Measurements from ENCODE around the gene SMAD6. TPM values are rescaled to one million over a fixed set of nuclear protein-coding genes. Genes with fewer than 3 reads are reported as not detected.

SMAD6 gene
- total and polyA plus RNA-seq, 9 of the 15 experiments (the other 6 are each of a cell fraction or from before 2014, with no cell fraction given): 0.10 to 15.5 (median 3.7) TPM

GRCh38 chr15:66789029-66790025, 87.3 kb downstream of the SMAD6 start:
- no peaks in the 10 kb centered on the region for H3K27me3 ChIP-seq (ENCODE audit: control insufficient read depth in 2 of 2, insufficient read depth in 2 of 2, low read length in 2 of 2)
- H3K4me3 ChIP-seq: no peak overlapping the region
- no peak overlapping the region for H3K4me2 ChIP-seq (ENCODE audit: insufficient read depth, low read length)
- FAIRE-seq (peak; percentile 83), ATAC-seq (peak; percentile 94), DNase-seq (ENCODE audit: extremely low read depth in 1 of 4, low spot score in 3 of 4) (peak; percentile 62 to 72 (median 67))
- no peaks in the 10 kb centered on the region for H3K9me3 ChIP-seq (replicated peaks; ENCODE audit: control insufficient read depth, insufficient read depth, low read depth, low read length)
- H4K20me1 ChIP-seq (replicated peaks; ENCODE audit: control insufficient read depth, insufficient read depth, low read length): no peaks in the 10 kb centered on the region
- no peak overlapping the region for H3K27ac ChIP-seq (ENCODE audit: extremely low read depth, low read depth, low read length)
- H2AFZ ChIP-seq (ENCODE audit: low read depth, low read length): peak overlapping the region; percentile 36
- WGBS (ENCODE audit: insufficient coverage, low coverage, missing lambda C conversion rate): 62% methylated on average over 5 of the region's 5 CpGs
- no peaks in the 10 kb centered on the region for H3K36me3 ChIP-seq (ENCODE audit: control insufficient read depth, insufficient read depth, low read length)
- H3K79me2 ChIP-seq (ENCODE audit: control insufficient read depth, insufficient read depth, low read length): no peaks in the 10 kb centered on the region
- no peak overlapping the region for H3K9ac ChIP-seq (ENCODE audit: insufficient read depth in 1 of 2, low read depth in 2 of 2, low read length in 2 of 2)
- no peaks in the 10 kb centered on the region for H3K9me1 ChIP-seq (ENCODE audit: control insufficient read depth, insufficient read depth, low read length)
- no peaks in the 10 kb centered on the region for H3K4me1 ChIP-seq (replicated peaks in 1 of 2; ENCODE audit: control insufficient read depth in 2 of 2, insufficient read depth in 2 of 2, low read length in 2 of 2)
- in situ Hi-C loops (cut with MboI): no loop called here
- BruUV-seq (replicated peaks): no TSS peak
- POLR2A ChIA-PET: interaction anchor here (0.5 to 1.2 kb wide), 8 partner anchors 9 to 207 kb away, joined by 3 to 7 read pairs (median 3); no protein-coding TSS in a partner anchor
- intact Hi-C loops (cut with micrococcal nuclease): loop anchor here (1.0 kb wide), 1 partner anchor 62 kb away; no protein-coding TSS in a partner anchor
- CTCF ChIA-PET (ENCODE audit: low intra/inter-chr PET ratio): interaction anchor here (1.1 to 3.1 kb wide), 4 partner anchors 62 to 114 kb away, joined by 4 to 15 read pairs (median 10); no protein-coding TSS in a partner anchor
- no peak for TF ChIP-seq POLR3G (IDR thresholded peaks at IDR 0.05; ENCODE audit: extremely low read depth, insufficient read length, insufficient replicate concordance)
- no peak for TF ChIP-seq FOXP1 (CRISPR knock-in tag; IDR thresholded peaks at IDR 0.05)
- no peak for TF ChIP-seq ZNF280A (IDR thresholded peaks at IDR 0.05; ENCODE audit: low read depth, partially characterized antibody)
- no peak for TF ChIP-seq SMAD1 (IDR thresholded peaks at IDR 0.05; ENCODE audit: low read depth, low read length, partially characterized antibody)
- TF ChIP-seq CBFA2T2 (conservative IDR thresholded peaks at IDR 0.05): no peak
- no peak for TF ChIP-seq ASH1L (IDR thresholded peaks at IDR 0.05; ENCODE audit: borderline replicate concordance, low read depth, partially characterized antibody)
- no peak for TF ChIP-seq SNAPC5 (CRISPR knock-in tag; IDR thresholded peaks at IDR 0.05)
- 0 out of 2 replicates have a peak, but pooled peaks have one; percentile 24 for TF ChIP-seq JUND (IDR thresholded peaks at IDR 0.05; ENCODE audit: borderline replicate concordance, low read depth, low read length)
- TF ChIP-seq JUND (tag; IDR thresholded peaks at IDR 0.05; ENCODE audit: borderline replicate concordance, low read depth, low read length): no peak; the same call in 2 of the 3 replicates
- no peak for TF ChIP-seq ZBTB9 (CRISPR knock-in tag; IDR thresholded peaks at IDR 0.05)
- no peak for TF ChIP-seq HDGF (IDR thresholded peaks at IDR 0.05)
- TF ChIP-seq TFAP4 (CRISPR knock-in tag; IDR thresholded peaks at IDR 0.05; ENCODE audit: borderline replicate concordance): peak; percentile 72
- no peak for TF ChIP-seq SREBF1 (IDR thresholded peaks at IDR 0.05; ENCODE audit: borderline replicate concordance, low read depth, low read length)

Data from K562 (cell line).